Effector CD8-positive, alpha-beta T cell (primary cell): Measurements from ENCODE around the gene SUPT6H.
A peak's percentile ranks its signal among the peaks of the same experiment; 100 is the strongest.
"Not testable (repeated sequence)": the region's sequence is repeated elsewhere in the genome, so short reads cannot be mapped to it uniquely, and the experiment has no call there.

ENCODE experiments used
- DNase-seq: peaks from one replicate; lab custom pipeline; 2025; lab: John Stamatoyannopoulos, UW

Gene SUPT6H

GRCh38 chr17:28719021-28719433, 57.0 kb downstream of the SUPT6H start:
- DNase-seq, result no peak

GRCh38 chr17:28720247-28720996, 58.4 kb downstream of the SUPT6H start:
- no peak for DNase-seq

GRCh38 chr17:28720997-28721329, 59.0 kb downstream of the SUPT6H start:
- DNase-seq, result not testable (repeated sequence)

GRCh38 chr17:28722417-28723158, 60.6 kb downstream of the SUPT6H start:
- DNase-seq, result no peak

- DNase-seq, result no peak
Observed at GRCh38 chr17:28723159-28723835, 61.3 kb downstream of the SUPT6H start.

- DNase-seq, result not testable (repeated sequence)
Observed at GRCh38 chr17:28723836-28724499, 62.0 kb downstream of the SUPT6H start.

- DNase-seq, result no peak
Observed at GRCh38 chr17:28724500-28725165, 62.6 kb downstream of the SUPT6H start.

- DNase-seq, result no peak
Observed at GRCh38 chr17:28725166-28725659, 63.2 kb downstream of the SUPT6H start.

GRCh38 chr17:28725660-28726225, 63.7 kb downstream of the SUPT6H start:
- DNase-seq, result no peak

- DNase-seq, result peak; percentile 50
Observed at GRCh38 chr17:28726226-28726626, 64.2 kb downstream of the SUPT6H start, which contains the start of gene TLCD1. TSS of gene TLCD1 (minus strand) at chr17:28726233. CDS start at chr17:28726097, 136 bp downstream.

- peak; percentile 85 for DNase-seq
Observed at GRCh38 chr17:28726627-28727491, 64.9 kb downstream of the SUPT6H start.

GRCh38 chr17:28728364-28729200, 66.6 kb downstream of the SUPT6H start, which contains the start of gene NEK8:
TSS of gene NEK8 (plus strand) at chr17:28728788. CDS start at chr17:28728814, 26 bp downstream.
- peak; percentile 97 for DNase-seq

- DNase-seq, result no peak
Observed at GRCh38 chr17:28729950-28730330, 67.9 kb downstream of the SUPT6H start.

GRCh38 chr17:28733346-28733745, 71.3 kb downstream of the SUPT6H start:
- no peak for DNase-seq

GRCh38 chr17:28734712-28735241, 72.8 kb downstream of the SUPT6H start:
- DNase-seq, result no peak

- no peak for DNase-seq
Observed at GRCh38 chr17:28735242-28735722, 73.3 kb downstream of the SUPT6H start.

GRCh38 chr17:28735913-28736769, 74.1 kb downstream of the SUPT6H start:
- not testable (repeated sequence) for DNase-seq

- DNase-seq, result no peak
Observed at GRCh38 chr17:28737316-28737715, 75.3 kb downstream of the SUPT6H start.
